HG03442 (cell line): ENCODE results near the gene RIPK3.
"Not testable (repeated sequence)": the region's sequence is repeated elsewhere in the genome, so short reads cannot be mapped to it uniquely, and the experiment has no call there.

Experiments used
- ATAC-seq: cut with Tn5 transposase; IDR thresholded peaks from one replicate; pipeline ENCODE4 v1.9.1; 2021; ENCODE audit warnings: mild to moderate bottlenecking, moderate library complexity; ENCODE audit not compliant: unreplicated experiment

Gene RIPK3

GRCh38 chr14:24369907-24370687 is 30.3 kb upstream of the RIPK3 start:
- no peak for ATAC-seq

- no peak for ATAC-seq
Measured at GRCh38 chr14:24369463-24369862, 29.7 kb upstream of the RIPK3 start.

- no peak for ATAC-seq
Measured at GRCh38 chr14:24368562-24369252, 28.9 kb upstream of the RIPK3 start.

GRCh38 chr14:24368212-24368561 is 28.4 kb upstream of the RIPK3 start:
- no peak for ATAC-seq

- ATAC-seq: no peak
Measured at GRCh38 chr14:24367514-24368211, 27.9 kb upstream of the RIPK3 start, which contains the start of gene NFATC4. NFATC4 (plus strand) TSS chr14:24368184; CDS start chr14:24368341, 157 bp downstream.

- peak; percentile 48 for ATAC-seq
Measured at GRCh38 chr14:24366721-24367513, 27.1 kb upstream of the RIPK3 start.

GRCh38 chr14:24366413-24366720 is 26.6 kb upstream of the RIPK3 start:
- ATAC-seq: no peak

GRCh38 chr14:24365600-24366412 is 26.0 kb upstream of the RIPK3 start:
- ATAC-seq: peak; percentile 43

GRCh38 chr14:24364841-24365240 is 25.1 kb upstream of the RIPK3 start:
- no peak for ATAC-seq

- no peak for ATAC-seq
Measured at GRCh38 chr14:24363401-24363800, 23.6 kb upstream of the RIPK3 start.

- ATAC-seq: no peak
Measured at GRCh38 chr14:24362241-24362960, 22.6 kb upstream of the RIPK3 start.

GRCh38 chr14:24361326-24361725 is 21.5 kb upstream of the RIPK3 start:
- ATAC-seq: no peak

- ATAC-seq: no peak
Measured at GRCh38 chr14:24360281-24360680, 20.5 kb upstream of the RIPK3 start.

GRCh38 chr14:24356208-24356607 is 16.4 kb upstream of the RIPK3 start:
- no peak for ATAC-seq

- ATAC-seq: no peak
Measured at GRCh38 chr14:24355009-24355408, 15.2 kb upstream of the RIPK3 start.

GRCh38 chr14:24354482-24354825 is 14.7 kb upstream of the RIPK3 start:
- not testable (repeated sequence) for ATAC-seq

- ATAC-seq: no peak
Measured at GRCh38 chr14:24353559-24354481, 14.0 kb upstream of the RIPK3 start.

- no peak for ATAC-seq
Measured at GRCh38 chr14:24351517-24351916, 11.7 kb upstream of the RIPK3 start.

GRCh38 chr14:24349742-24350141 is 10.0 kb upstream of the RIPK3 start:
- no peak for ATAC-seq
